ENCODE results near the gene DHX15.

The DHX15 gene

GRCh38 chr4:24521544-24521943 lies 62.8 kb downstream of the DHX15 start:
- no peak overlapping the region for H3K27ac ChIP-seq (ENCODE audit: extremely low read depth, low read depth, low read length)
- ChIA-PET POLR2A (no interaction called here), CTCF (interaction anchor here (0.5 kb wide), 1 partner anchor 39 kb away, joined by 3 read pairs; no protein-coding TSS in a partner anchor)
- peaks cover 0 to 60% of the 10 kb centered on the region in 2 experiments for H3K36me3 ChIP-seq (ENCODE audit: control insufficient read depth in 2 of 2, insufficient read depth in 1 of 2, low read length in 2 of 2)
- H3K4me3 ChIP-seq (ENCODE audit: low read depth, low read length) = no peak overlapping the region
- TF ChIP-seq PRDM4 (tag by site-specific recombination; IDR thresholded peaks at IDR 0.05) (no peak), ZNF621 (tag by site-specific recombination; IDR thresholded peaks at IDR 0.05) (no peak), ZNF521 (tag by site-specific recombination; IDR thresholded peaks at IDR 0.05) (no peak), ZNF362 (tag by site-specific recombination; IDR thresholded peaks at IDR 0.05) (no peak), ZNF768 (tag by site-specific recombination; IDR thresholded peaks at IDR 0.05) (no peak), ZNF398 (tag by site-specific recombination; IDR thresholded peaks at IDR 0.05) (no peak), ZBTB6 (tag by site-specific recombination; IDR thresholded peaks at IDR 0.05) (no peak), ZNF558 (tag by site-specific recombination; IDR thresholded peaks at IDR 0.05) (no peak), ZNF555 (tag by site-specific recombination; conservative IDR thresholded peaks at IDR 0.05) (no peak), PRDM10 (tag by site-specific recombination; IDR thresholded peaks at IDR 0.05) (no peak), ZBTB8A (tag by site-specific recombination; IDR thresholded peaks at IDR 0.05) (no peak), ZNF707 (tag by site-specific recombination; IDR thresholded peaks at IDR 0.05) (no peak), ZNF184 (tag by site-specific recombination; IDR thresholded peaks at IDR 0.05) (no peak), ZFP69B (tag by site-specific recombination; IDR thresholded peaks at IDR 0.05) (no peak), TRIM28 (IDR thresholded peaks at IDR 0.05; ENCODE audit: borderline replicate concordance, low read length) (no peak), ZNF10 (tag by site-specific recombination; IDR thresholded peaks at IDR 0.05) (no peak), ZNF585B (tag by site-specific recombination; IDR thresholded peaks at IDR 0.05) (no peak), ZNF16 (tag by site-specific recombination; IDR thresholded peaks at IDR 0.05; ENCODE audit: low read depth) (no peak)
- H3K9me3 ChIP-seq (ENCODE audit: control insufficient read depth, insufficient read depth, low read depth, low read length) = no peaks in the 10 kb centered on the region
- peaks cover 6% of the 10 kb centered on the region; the same call in 1 of the 2 replicates for H3K4me1 ChIP-seq (ENCODE audit: control insufficient read depth, insufficient read depth, low read length)

All from HEK293 (cell line).